HAP-1 (cell line): Measurements from ENCODE around the gene TNFRSF12A.

Experiments used
- DNase-seq, 2 experiments: peaks; one replicate each; pipeline ENCODE4 v3.0.0-alpha.2; 2016 to 2020; ENCODE audit warnings: low spot score in 2 of 2
- H3K27me3 ChIP-seq: fragments of 250-450 bp; sonication (Bioruptor Pico); 2 replicates; pipeline ENCODE4 v1.5.1; 2020; ENCODE audit warnings: low read depth, mild to moderate bottlenecking, moderate library complexity
- H3K36me3 ChIP-seq: fragments of 250-450 bp; sonication (Bioruptor Pico); replicated peaks from 2 replicates; pipeline ENCODE4 v1.5.1; 2020; ENCODE audit warnings: mild to moderate bottlenecking
- H3K4me1 ChIP-seq: fragments of 250-450 bp; sonication (Bioruptor Pico); 2 replicates; pipeline ENCODE4 v1.5.1; 2020; ENCODE audit warnings: mild to moderate bottlenecking
- H3K4me3 ChIP-seq: fragments of 250-450 bp; sonication (Bioruptor Pico); 2 replicates; pipeline ENCODE4 v1.5.1; 2020; ENCODE audit warnings: mild to moderate bottlenecking, moderate library complexity
- H3K9me3 ChIP-seq: fragments of 250-450 bp; sonication (Bioruptor Pico); 2 replicates; pipeline ENCODE4 v1.5.1; 2020; ENCODE audit warnings: mild to moderate bottlenecking, moderate library complexity
- in situ Hi-C: fragments of 300-500 bp; cut with MboI; formaldehyde crosslinking; loops from 3 replicates; pipeline ENCODE4 v1.14.3; 2020; ENCODE audit warnings: low sequenced_read_pairs, inconsistent platforms, mixed read lengths

TNFRSF12A gene

GRCh38 chr16:3010510-3010909 lies 9.7 kb upstream of the TNFRSF12A start:
- Histone ChIP-seq H3K27me3 (no peaks in the 10 kb centered on the region), H3K4me3 (no peak overlapping the region), H3K9me3 (no peaks in the 10 kb centered on the region), H3K36me3 (no peaks in the 10 kb centered on the region), H3K4me1 (peaks cover 15% of the 10 kb centered on the region)
- in situ Hi-C loops: no loop called here
- DNase-seq: no peak

GRCh38 chr16:3012246-3012645 lies 7.9 kb upstream of the TNFRSF12A start:
- no peak overlapping the region for H3K4me3 ChIP-seq
- H3K27me3 ChIP-seq: no peaks in the 10 kb centered on the region
- no peak for DNase-seq
- in situ Hi-C loops: no loop called here
- peaks cover 15% of the 10 kb centered on the region for H3K4me1 ChIP-seq
- H3K36me3 ChIP-seq: no peaks in the 10 kb centered on the region
- no peaks in the 10 kb centered on the region for H3K9me3 ChIP-seq

GRCh38 chr16:3012828-3013420 lies 7.2 kb upstream of the TNFRSF12A start, which contains the start of gene CLDN9:
CLDN9 (plus strand) TSS chr16:3012923; CDS start chr16:3013363, 440 bp downstream.
- in situ Hi-C loops: no loop called here
- Histone ChIP-seq H3K9me3 (no peaks in the 10 kb centered on the region), H3K27me3 (no peaks in the 10 kb centered on the region), H3K4me1 (peaks cover 9% of the 10 kb centered on the region), H3K36me3 (no peaks in the 10 kb centered on the region), H3K4me3 (no peak within 1 kb of the TSS)
- DNase-seq: no peak

GRCh38 chr16:3013491-3013951 lies 6.6 kb upstream of the TNFRSF12A start:
- Histone ChIP-seq H3K4me3 (no peak overlapping the region), H3K36me3 (no peaks in the 10 kb centered on the region), H3K27me3 (no peaks in the 10 kb centered on the region), H3K9me3 (no peaks in the 10 kb centered on the region), H3K4me1 (peaks cover 3% of the 10 kb centered on the region)
- DNase-seq: no peak
- in situ Hi-C loops: no loop called here

- H3K4me1 ChIP-seq: no peaks in the 10 kb centered on the region
- DNase-seq: no peak
- no peaks in the 10 kb centered on the region for H3K9me3 ChIP-seq
- H3K27me3 ChIP-seq: no peaks in the 10 kb centered on the region
- H3K36me3 ChIP-seq: no peaks in the 10 kb centered on the region
- no peak overlapping the region for H3K4me3 ChIP-seq
- in situ Hi-C loops: no loop called here
Measured at GRCh38 chr16:3013998-3014690, 6.0 kb upstream of the TNFRSF12A start.

- Histone ChIP-seq H3K4me3 (no peak overlapping the region), H3K36me3 (no peaks in the 10 kb centered on the region), H3K4me1 (no peaks in the 10 kb centered on the region), H3K9me3 (no peaks in the 10 kb centered on the region), H3K27me3 (no peaks in the 10 kb centered on the region)
- DNase-seq: no peak
- in situ Hi-C loops: no loop called here
Measured at GRCh38 chr16:3014971-3015370, 5.2 kb upstream of the TNFRSF12A start.

GRCh38 chr16:3015865-3016521 lies 4.2 kb upstream of the TNFRSF12A start:
- in situ Hi-C loops: no loop called here
- no peaks in the 10 kb centered on the region for H3K27me3 ChIP-seq
- no peaks in the 10 kb centered on the region for H3K36me3 ChIP-seq
- H3K4me3 ChIP-seq: no peak overlapping the region
- H3K4me1 ChIP-seq: no peaks in the 10 kb centered on the region
- no peak for DNase-seq
- H3K9me3 ChIP-seq: no peaks in the 10 kb centered on the region

GRCh38 chr16:3017344-3017743 lies 2.8 kb upstream of the TNFRSF12A start:
- peaks cover 9% of the 10 kb centered on the region for H3K4me1 ChIP-seq
- H3K36me3 ChIP-seq: peaks cover 8% of the 10 kb centered on the region
- DNase-seq: no peak
- H3K27me3 ChIP-seq: no peaks in the 10 kb centered on the region
- no peaks in the 10 kb centered on the region for H3K9me3 ChIP-seq
- in situ Hi-C loops: no loop called here
- no peak overlapping the region for H3K4me3 ChIP-seq

GRCh38 chr16:3017794-3018506 lies 2.2 kb upstream of the TNFRSF12A start, which contains the start of gene CLDN6:
CLDN6 (minus strand) TSS chr16:3018183; CDS start chr16:3016021, 2,162 bp downstream.
- Histone ChIP-seq H3K27me3 (no peaks in the 10 kb centered on the region), H3K4me3 (no peak within 1 kb of the TSS), H3K9me3 (no peaks in the 10 kb centered on the region), H3K4me1 (peaks cover 15% of the 10 kb centered on the region), H3K36me3 (peaks cover 8% of the 10 kb centered on the region)
- in situ Hi-C loops: no loop called here
- DNase-seq: peak in 1 of 2 experiments; percentile 65

GRCh38 chr16:3019594-3020246 lies 448 bp upstream of the TNFRSF12A start:
- no peaks in the 10 kb centered on the region for H3K27me3 ChIP-seq
- in situ Hi-C loops: loop anchor here (5.0 kb wide), 1 partner anchor 47 kb away; no protein-coding TSS in a partner anchor
- DNase-seq: no peak
- H3K9me3 ChIP-seq: no peaks in the 10 kb centered on the region
- peak overlapping the region; percentile 47 for H3K4me3 ChIP-seq
- peaks cover 22% of the 10 kb centered on the region for H3K4me1 ChIP-seq
- H3K36me3 ChIP-seq: peaks cover 8% of the 10 kb centered on the region

- peaks cover 10% of the 10 kb centered on the region for H3K36me3 ChIP-seq
- DNase-seq: peak; percentile 35 to 75
- peaks cover 22% of the 10 kb centered on the region for H3K4me1 ChIP-seq
- H3K27me3 ChIP-seq: no peaks in the 10 kb centered on the region
- no peaks in the 10 kb centered on the region for H3K9me3 ChIP-seq
- H3K4me3 ChIP-seq: peak overlapping the region; percentile 47
- in situ Hi-C loops: loop anchor here (5.0 kb wide), 1 partner anchor 49 kb away; no protein-coding TSS in a partner anchor
Measured at GRCh38 chr16:3020604-3021448, 658 bp downstream of the TNFRSF12A start.

- DNase-seq: peak; percentile 74 to 94
- in situ Hi-C loops: loop anchor here (5.0 kb wide), 1 partner anchor 49 kb away; no protein-coding TSS in a partner anchor
- Histone ChIP-seq H3K9me3 (no peaks in the 10 kb centered on the region), H3K4me1 (peaks cover 22% of the 10 kb centered on the region), H3K4me3 (peak overlapping the region; percentile 47), H3K36me3 (peaks cover 18% of the 10 kb centered on the region), H3K27me3 (no peaks in the 10 kb centered on the region)
Measured at GRCh38 chr16:3021449-3022207, 1.5 kb downstream of the TNFRSF12A start.
